ENCODE measurements around the gene MCTP1.

MCTP1 gene

DNA sequence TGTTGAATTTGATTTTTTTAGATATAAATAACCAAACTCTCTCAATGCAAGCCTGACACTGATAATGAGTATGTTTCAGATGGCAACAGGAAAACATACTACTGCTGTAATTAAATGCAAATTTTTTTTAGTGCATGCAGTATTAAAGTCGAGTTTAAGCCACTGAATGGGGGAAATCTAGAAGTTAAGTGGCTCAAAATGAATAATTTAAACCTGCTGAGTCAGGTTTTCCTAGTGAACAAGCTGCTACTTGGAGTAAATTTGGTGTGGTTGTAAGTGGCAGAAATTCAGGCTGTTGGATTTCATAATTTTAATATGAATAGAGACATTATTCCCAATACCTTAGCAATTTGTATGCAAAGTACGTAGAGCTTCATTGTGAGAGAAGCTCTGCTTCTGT lies 544.6 kb downstream of the MCTP1 start:
- in situ Hi-C loops (cut with HindIII; ENCODE audit: low pct_ligation_motif_present, low sequenced_read_pairs), result no loop called here
- TF ChIP-seq, protein P1, sequence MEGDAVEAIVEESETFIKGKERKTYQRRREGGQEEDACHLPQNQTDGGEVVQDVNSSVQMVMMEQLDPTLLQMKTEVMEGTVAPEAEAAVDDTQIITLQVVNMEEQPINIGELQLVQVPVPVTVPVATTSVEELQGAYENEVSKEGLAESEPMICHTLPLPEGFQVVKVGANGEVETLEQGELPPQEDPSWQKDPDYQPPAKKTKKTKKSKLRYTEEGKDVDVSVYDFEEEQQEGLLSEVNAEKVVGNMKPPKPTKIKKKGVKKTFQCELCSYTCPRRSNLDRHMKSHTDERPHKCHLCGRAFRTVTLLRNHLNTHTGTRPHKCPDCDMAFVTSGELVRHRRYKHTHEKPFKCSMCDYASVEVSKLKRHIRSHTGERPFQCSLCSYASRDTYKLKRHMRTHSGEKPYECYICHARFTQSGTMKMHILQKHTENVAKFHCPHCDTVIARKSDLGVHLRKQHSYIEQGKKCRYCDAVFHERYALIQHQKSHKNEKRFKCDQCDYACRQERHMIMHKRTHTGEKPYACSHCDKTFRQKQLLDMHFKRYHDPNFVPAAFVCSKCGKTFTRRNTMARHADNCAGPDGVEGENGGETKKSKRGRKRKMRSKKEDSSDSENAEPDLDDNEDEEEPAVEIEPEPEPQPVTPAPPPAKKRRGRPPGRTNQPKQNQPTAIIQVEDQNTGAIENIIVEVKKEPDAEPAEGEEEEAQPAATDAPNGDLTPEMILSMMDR (IDR thresholded peaks at IDR 0.05; ENCODE audit: low read depth, low read length, missing control alignments), result no peak
- Histone ChIP-seq H3K36me3 (replicated peaks) (no peaks in the 10 kb centered on the region), H3K27ac (no peak overlapping the region), H3K4me3 (ENCODE audit: low read depth, low read length) (no peak overlapping the region), H3K27me3 (replicated peaks) (no peaks in the 10 kb centered on the region)
- DNase-seq, result no peak

DNA sequence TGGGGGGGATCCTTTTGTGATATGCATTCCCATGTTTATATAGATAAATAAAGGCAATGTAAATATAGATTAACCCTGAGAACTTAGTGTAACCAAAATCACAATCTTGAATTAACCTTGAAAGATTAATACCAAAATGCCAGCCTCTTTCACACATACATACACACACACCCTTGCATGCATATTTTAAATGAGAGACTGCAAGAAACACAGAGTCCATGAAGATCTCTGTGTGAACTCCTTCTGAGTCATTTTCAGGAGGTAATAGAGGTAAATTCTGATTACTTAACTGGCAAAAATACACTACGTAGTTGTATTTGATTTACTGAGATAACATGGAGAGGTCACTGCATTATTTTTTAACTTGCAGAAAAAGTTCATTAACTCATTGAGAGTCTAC lies 548.4 kb downstream of the MCTP1 start:
- H3K36me3 ChIP-seq (replicated peaks), result no peaks in the 10 kb centered on the region
- TF ChIP-seq, protein P1 (IDR thresholded peaks at IDR 0.05; ENCODE audit: low read depth, low read length, missing control alignments), result no peak
- no peak for DNase-seq
- no peak overlapping the region for H3K27ac ChIP-seq
- in situ Hi-C loops (cut with HindIII; ENCODE audit: low pct_ligation_motif_present, low sequenced_read_pairs), result no loop called here
- no peak overlapping the region for H3K4me3 ChIP-seq (ENCODE audit: low read depth, low read length)
- H3K27me3 ChIP-seq (replicated peaks), result no peaks in the 10 kb centered on the region

DNA sequence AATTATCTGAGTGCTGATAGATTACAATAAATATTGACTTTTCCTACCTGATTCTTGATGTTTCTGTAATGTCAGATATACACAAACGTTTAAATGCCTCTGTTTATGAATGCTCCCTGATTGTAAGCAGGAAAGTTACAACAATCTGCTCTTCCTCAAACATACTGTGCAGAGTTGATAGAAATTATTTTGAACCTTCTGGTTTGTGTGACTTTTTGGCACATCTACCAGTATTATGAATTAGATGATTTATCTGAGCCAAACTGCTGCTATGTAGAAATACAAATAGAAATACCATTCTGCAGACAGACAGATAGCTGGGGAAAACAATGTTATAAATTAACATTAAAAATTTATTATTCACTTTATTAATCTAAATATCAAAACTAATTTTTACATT lies 553.4 kb downstream of the MCTP1 start:
- H3K27me3 ChIP-seq (replicated peaks), result no peaks in the 10 kb centered on the region
- TF ChIP-seq, protein P1 (IDR thresholded peaks at IDR 0.05; ENCODE audit: low read depth, low read length, missing control alignments), result no peak
- H3K27ac ChIP-seq, result no peak overlapping the region
- no peak overlapping the region for H3K4me3 ChIP-seq (ENCODE audit: low read depth, low read length)
- no peaks in the 10 kb centered on the region for H3K36me3 ChIP-seq (replicated peaks)
- in situ Hi-C loops (cut with HindIII; ENCODE audit: low pct_ligation_motif_present, low sequenced_read_pairs), result no loop called here
- DNase-seq, result no peak

DNA sequence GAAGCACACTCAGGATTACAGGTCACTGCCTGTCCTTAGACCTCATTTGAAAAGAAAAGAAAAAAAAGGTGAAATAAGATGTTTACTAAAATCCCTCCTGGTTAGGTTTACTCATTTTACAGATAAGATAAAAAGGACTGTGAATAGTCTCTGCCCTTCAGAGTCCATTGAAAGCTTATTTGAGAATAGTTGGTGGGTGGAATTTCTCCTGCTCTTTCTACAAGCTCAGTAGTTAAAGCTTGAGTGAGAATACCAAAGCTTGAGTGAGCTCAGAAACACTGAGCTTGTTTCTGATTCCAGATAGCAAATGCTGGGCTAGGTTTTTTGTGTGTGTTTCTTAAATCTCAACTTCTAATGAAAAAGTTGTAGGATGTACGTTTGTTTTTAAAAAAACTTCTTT lies 559.8 kb downstream of the MCTP1 start:
- no peaks in the 10 kb centered on the region for H3K36me3 ChIP-seq (replicated peaks)
- H3K27ac ChIP-seq, result no peak overlapping the region
- H3K27me3 ChIP-seq (replicated peaks), result no peaks in the 10 kb centered on the region
- no peak for DNase-seq
- in situ Hi-C loops (cut with HindIII; ENCODE audit: low pct_ligation_motif_present, low sequenced_read_pairs), result no loop called here
- TF ChIP-seq, protein P1 (IDR thresholded peaks at IDR 0.05; ENCODE audit: low read depth, low read length, missing control alignments), result no peak
- H3K4me3 ChIP-seq (ENCODE audit: low read depth, low read length), result no peak overlapping the region

DNA sequence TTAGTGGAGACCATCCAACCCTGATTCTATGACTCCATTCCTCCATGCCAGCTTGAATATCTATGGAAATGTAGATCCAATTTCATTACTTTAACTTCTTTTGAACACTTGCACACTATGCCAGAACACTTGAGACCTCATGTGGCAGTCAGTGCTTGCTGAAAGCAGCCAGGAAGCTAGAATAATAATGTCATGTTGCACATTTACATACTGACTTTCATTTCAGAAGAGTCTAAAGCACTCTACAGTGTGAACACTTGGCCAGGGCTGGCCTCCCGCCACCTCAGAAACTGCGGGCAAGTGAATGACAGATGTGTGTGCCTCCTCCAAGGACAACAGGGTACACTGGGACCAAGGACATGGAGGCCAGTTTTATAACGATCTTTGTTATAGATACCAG lies 569.1 kb downstream of the MCTP1 start:
- Histone ChIP-seq H3K27ac (no peak overlapping the region), H3K36me3 (replicated peaks) (no peaks in the 10 kb centered on the region), H3K27me3 (replicated peaks) (no peaks in the 10 kb centered on the region), H3K4me3 (ENCODE audit: low read depth, low read length) (no peak overlapping the region)
- DNase-seq, result no peak
- in situ Hi-C loops (cut with HindIII; ENCODE audit: low pct_ligation_motif_present, low sequenced_read_pairs), result no loop called here
- TF ChIP-seq, protein P1 (IDR thresholded peaks at IDR 0.05; ENCODE audit: low read depth, low read length, missing control alignments), result no peak

DNA sequence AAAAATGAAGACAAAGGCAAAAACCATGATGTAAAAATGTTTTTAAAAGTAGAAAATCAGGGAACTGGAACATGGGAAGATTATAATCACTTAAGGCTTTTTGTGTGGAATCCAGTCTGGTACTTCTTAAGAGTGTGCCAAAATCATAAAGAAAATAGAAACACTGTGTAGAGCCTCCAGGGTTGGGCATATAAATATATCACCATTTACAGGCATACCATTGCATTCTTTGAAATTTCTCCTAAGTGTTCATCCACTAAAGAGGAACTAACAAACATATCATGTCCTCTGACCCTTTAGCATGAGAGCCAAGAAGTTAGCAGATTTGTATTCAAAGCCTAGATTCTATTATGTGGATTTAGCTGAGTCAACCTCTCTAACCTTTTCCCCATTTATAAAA lies 573.1 kb downstream of the MCTP1 start:
- in situ Hi-C loops (cut with HindIII; ENCODE audit: low pct_ligation_motif_present, low sequenced_read_pairs), result no loop called here
- no peak for DNase-seq
- H3K27me3 ChIP-seq (replicated peaks), result no peaks in the 10 kb centered on the region
- TF ChIP-seq, protein P1 (IDR thresholded peaks at IDR 0.05; ENCODE audit: low read depth, low read length, missing control alignments), result no peak
- no peak overlapping the region for H3K27ac ChIP-seq
- no peaks in the 10 kb centered on the region for H3K36me3 ChIP-seq (replicated peaks)
- H3K4me3 ChIP-seq (ENCODE audit: low read depth, low read length), result no peak overlapping the region

All from brain microvascular endothelial cell (primary cell).